Calu3 (cell line): ENCODE measurements around the gene PAK1. TPM values are rescaled to one million over a fixed set of nuclear protein-coding genes. Genes with fewer than 3 reads are reported as not detected.
"Not testable (repeated sequence)": the region's sequence is repeated elsewhere in the genome, so short reads cannot be mapped to it uniquely, and the experiment has no call there.

ENCODE experiments used
- BruUV-seq: library from RNA; stranded (reverse); fragments of 400-500 nt; replicated peaks from 2 replicates; lab custom pipeline; 2021; lab: Mats Ljungman, UMichigan
- CTCF ChIA-PET: fragments of 300-600 bp; sonication (Branson Sonifier 250); formaldehyde crosslinking; loops from one replicate; lab custom pipeline; 2022; ENCODE audit warnings: antibody characterized with exemption; lab: Charles Lee
- DNase-seq: peaks from one replicate; pipeline ENCODE4 v3.0.0; 2022
- H3K27ac Mint-ChIP-seq: one replicate; pipeline ENCODE4 v1.8.0; 2022; ENCODE audit warnings: mixed read lengths; ENCODE audit not compliant: unreplicated experiment
- H3K27me3 Mint-ChIP-seq: one replicate; pipeline ENCODE4 v1.8.0; 2022; ENCODE audit warnings: mixed read lengths; ENCODE audit not compliant: unreplicated experiment
- H3K36me3 Mint-ChIP-seq: one replicate; pipeline ENCODE4 v1.8.0; 2022; ENCODE audit warnings: mild to moderate bottlenecking, moderate library complexity, mixed read lengths; ENCODE audit not compliant: insufficient read depth, unreplicated experiment
- H3K4me1 Mint-ChIP-seq: one replicate; pipeline ENCODE4 v1.8.0; 2022; ENCODE audit warnings: mild to moderate bottlenecking, low read depth, mixed read lengths; ENCODE audit not compliant: unreplicated experiment
- H3K4me3 Mint-ChIP-seq: one replicate; pipeline ENCODE4 v1.8.0; 2022; ENCODE audit warnings: mild to moderate bottlenecking, low read depth, moderate library complexity, mixed read lengths; ENCODE audit not compliant: unreplicated experiment
- H3K9me3 Mint-ChIP-seq: one replicate; pipeline ENCODE4 v1.8.0; 2022; ENCODE audit warnings: low read depth, mixed read lengths; ENCODE audit not compliant: unreplicated experiment
- intact Hi-C: fragments of 100-400 bp; cut with micrococcal nuclease; formaldehyde crosslinking; loops from one replicate; pipeline ENCODE4 v1.10.0; 2022; ENCODE audit not compliant: unreplicated experiment
- total RNA-seq: library from RNA; stranded (reverse); gene quantifications from 2 replicates; pipeline ENCODE4 v1.2.3, GENCODE V29; 2022
- TF ChIP-seq, protein P1 (sequence below): fragments of 200-600 bp; IDR thresholded peaks from one replicate; pipeline ENCODE4 v1.8.0; 2022; ENCODE audit warnings: antibody characterized with exemption; ENCODE audit not compliant: unreplicated experiment

The PAK1 gene
- total RNA-seq, 1 experiment from 2014 or later = 58.5 TPM

- Mint-ChIP-seq H3K36me3 (no peaks in the 10 kb centered on the region), H3K4me3 (no peak overlapping the region), H3K27me3 (no peaks in the 10 kb centered on the region), H3K9me3 (no peaks in the 10 kb centered on the region), H3K4me1 (no peaks in the 10 kb centered on the region), H3K27ac (no peak overlapping the region)
- no peak for DNase-seq
- CTCF ChIA-PET = interaction anchor here (1.1 kb wide), 1 partner anchor 153 kb away, joined by 3 read pairs; no protein-coding TSS in a partner anchor
- intact Hi-C loops = no loop called here
- TF ChIP-seq, protein P1, sequence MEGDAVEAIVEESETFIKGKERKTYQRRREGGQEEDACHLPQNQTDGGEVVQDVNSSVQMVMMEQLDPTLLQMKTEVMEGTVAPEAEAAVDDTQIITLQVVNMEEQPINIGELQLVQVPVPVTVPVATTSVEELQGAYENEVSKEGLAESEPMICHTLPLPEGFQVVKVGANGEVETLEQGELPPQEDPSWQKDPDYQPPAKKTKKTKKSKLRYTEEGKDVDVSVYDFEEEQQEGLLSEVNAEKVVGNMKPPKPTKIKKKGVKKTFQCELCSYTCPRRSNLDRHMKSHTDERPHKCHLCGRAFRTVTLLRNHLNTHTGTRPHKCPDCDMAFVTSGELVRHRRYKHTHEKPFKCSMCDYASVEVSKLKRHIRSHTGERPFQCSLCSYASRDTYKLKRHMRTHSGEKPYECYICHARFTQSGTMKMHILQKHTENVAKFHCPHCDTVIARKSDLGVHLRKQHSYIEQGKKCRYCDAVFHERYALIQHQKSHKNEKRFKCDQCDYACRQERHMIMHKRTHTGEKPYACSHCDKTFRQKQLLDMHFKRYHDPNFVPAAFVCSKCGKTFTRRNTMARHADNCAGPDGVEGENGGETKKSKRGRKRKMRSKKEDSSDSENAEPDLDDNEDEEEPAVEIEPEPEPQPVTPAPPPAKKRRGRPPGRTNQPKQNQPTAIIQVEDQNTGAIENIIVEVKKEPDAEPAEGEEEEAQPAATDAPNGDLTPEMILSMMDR = no peak
- BruUV-seq = no TSS peak
These were observed 78.3 kb downstream of the PAK1 start for GRCh38 chr11:77395460-77396173.

DNA sequence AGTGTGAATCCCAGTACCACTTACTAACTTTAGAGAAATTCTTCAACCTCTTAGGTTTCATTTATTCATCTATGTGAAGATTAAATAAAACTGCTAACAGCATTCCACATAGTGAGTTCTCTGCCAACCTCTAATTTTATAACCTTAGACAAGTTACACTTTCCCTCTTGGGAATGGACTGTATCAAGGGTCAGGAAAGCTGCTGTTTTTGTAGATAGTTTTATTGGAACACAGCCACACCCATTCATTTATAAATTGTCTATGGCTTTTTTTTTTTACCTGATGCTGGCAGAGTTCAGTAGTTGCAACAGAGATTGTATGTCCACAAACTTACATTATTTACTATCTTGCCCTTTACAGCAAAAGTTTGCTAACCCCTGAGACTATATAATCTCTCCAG lies 81.1 kb downstream of the PAK1 start:
- CTCF ChIA-PET = no interaction called here
- DNase-seq = no peak
- peaks cover 5% of the 10 kb centered on the region for H3K36me3 Mint-ChIP-seq
- no peaks in the 10 kb centered on the region for H3K4me1 Mint-ChIP-seq
- H3K27ac Mint-ChIP-seq = no peak overlapping the region
- TF ChIP-seq, protein P1 = no peak
- no peaks in the 10 kb centered on the region for H3K27me3 Mint-ChIP-seq
- intact Hi-C loops = no loop called here
- H3K4me3 Mint-ChIP-seq = no peak overlapping the region
- no TSS peak for BruUV-seq
- H3K9me3 Mint-ChIP-seq = no peaks in the 10 kb centered on the region

GRCh38 chr11:77387701-77388100 lies 86.2 kb downstream of the PAK1 start:
- Mint-ChIP-seq H3K27me3 (no peaks in the 10 kb centered on the region), H3K36me3 (peaks cover 5% of the 10 kb centered on the region), H3K4me1 (no peaks in the 10 kb centered on the region), H3K27ac (no peak overlapping the region), H3K9me3 (no peaks in the 10 kb centered on the region), H3K4me3 (no peak overlapping the region)
- intact Hi-C loops = no loop called here
- no peak for DNase-seq
- TF ChIP-seq, protein P1 = no peak
- BruUV-seq = no TSS peak
- CTCF ChIA-PET = no interaction called here

DNA sequence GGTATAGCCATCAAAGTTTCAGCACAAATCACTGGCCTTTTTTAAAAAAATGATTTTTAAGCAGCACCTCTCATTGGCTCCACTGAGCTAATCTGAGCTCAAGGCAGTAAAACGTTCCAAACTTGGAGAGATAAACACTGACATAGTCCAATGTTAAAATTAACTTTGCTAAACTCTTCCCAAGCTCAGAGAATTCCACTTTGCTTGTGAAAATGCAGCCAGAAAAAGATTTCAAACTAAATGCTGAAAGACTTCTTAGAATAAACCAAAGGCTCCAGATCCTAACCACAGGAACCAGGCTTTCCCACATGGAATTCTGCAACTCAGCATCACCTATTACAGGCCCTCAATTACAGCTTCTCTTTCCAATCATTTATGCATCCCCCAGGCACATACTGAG lies 87.7 kb downstream of the PAK1 start:
- intact Hi-C loops = no loop called here
- Mint-ChIP-seq H3K36me3 (peaks cover 5% of the 10 kb centered on the region), H3K4me3 (no peak overlapping the region), H3K9me3 (no peaks in the 10 kb centered on the region), H3K27me3 (no peaks in the 10 kb centered on the region), H3K27ac (no peak overlapping the region), H3K4me1 (no peaks in the 10 kb centered on the region)
- BruUV-seq = no TSS peak
- TF ChIP-seq, protein P1 = no peak
- CTCF ChIA-PET = interaction anchor here (0.7 to 0.8 kb wide), 3 partner anchors 10 to 129 kb away, joined by 3 read pairs; no protein-coding TSS in a partner anchor
- DNase-seq = no peak

DNA sequence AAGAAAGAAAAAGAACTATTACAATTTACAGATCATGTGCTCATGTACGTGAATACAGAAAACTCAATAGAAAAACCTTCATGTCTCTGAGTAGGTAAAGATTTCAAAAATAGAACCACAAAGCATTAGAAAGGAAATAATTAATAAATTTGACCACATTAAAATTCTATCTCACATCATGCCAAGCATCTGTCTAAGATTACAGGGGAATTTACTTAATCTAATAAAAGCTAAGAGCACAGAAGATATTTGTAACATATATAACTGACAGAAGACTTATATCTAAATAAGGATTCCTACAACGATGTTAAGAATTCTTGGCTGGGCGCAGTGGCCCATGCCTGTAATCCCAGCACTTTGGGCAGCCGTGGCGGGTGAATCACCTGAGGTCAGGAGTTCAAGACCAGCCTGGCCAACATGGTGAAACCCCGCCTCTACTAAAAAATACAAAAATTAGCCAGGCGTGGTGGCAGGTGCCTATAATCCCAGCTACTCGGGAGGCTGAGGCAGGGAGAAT lies 88.6 kb downstream of the PAK1 start:
- intact Hi-C loops, H3K27me3 Mint-ChIP-seq, BruUV-seq, H3K4me3 Mint-ChIP-seq, H3K4me1 Mint-ChIP-seq, H3K36me3 Mint-ChIP-seq, H3K9me3 Mint-ChIP-seq, DNase-seq, H3K27ac Mint-ChIP-seq: not testable (repeated sequence)
- CTCF ChIA-PET = interaction anchor here (0.6 kb wide), 2 partner anchors 137 to 159 kb away, joined by 3 read pairs; no protein-coding TSS in a partner anchor
